Lung microvascular endothelial cell (primary cell): Measurements from ENCODE around the gene MCM3AP. TPM values are rescaled to one million over a fixed set of nuclear protein-coding genes. Genes with fewer than 3 reads are reported as not detected.
A peak's percentile ranks its signal among the peaks of the same experiment; 100 is the strongest.

Experiments used
- DNase-seq, 2 donors: peaks; one replicate each; pipeline versions ENCODE4 v3.0.0 to v3.0.0-alpha.2; 2010; ENCODE audit warnings: low read depth in 2 of 2
- total RNA-seq: library from RNA; depleted of rRNA; stranded (reverse); fragments of >200 nt; gene quantifications from 2 replicates; pipeline ENCODE4 v1.2.1, GENCODE V29; 2014

Gene MCM3AP
- total RNA-seq, 1 donor from 2014 or later = 62.5 TPM

DNA sequence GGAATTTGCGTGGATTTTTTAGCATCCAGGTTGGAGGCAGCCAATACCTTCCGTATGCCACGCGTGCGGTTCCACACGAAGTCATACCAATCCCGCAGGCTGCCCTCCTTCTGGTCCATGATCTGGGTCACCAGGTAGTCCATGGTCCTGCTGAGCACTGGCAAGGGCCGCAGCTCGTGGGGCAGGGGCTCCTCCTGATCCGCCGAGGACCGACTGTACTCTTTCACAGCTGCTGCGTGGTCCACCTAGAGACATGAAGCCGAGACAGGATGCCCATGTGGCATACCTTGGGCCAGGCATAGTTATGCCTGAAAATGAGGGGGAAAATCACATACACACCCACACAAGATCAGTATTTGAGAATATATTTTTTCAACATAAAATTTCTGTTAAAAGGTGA lies 12.1 kb downstream of the MCM3AP start:
- DNase-seq = no peak

DNA sequence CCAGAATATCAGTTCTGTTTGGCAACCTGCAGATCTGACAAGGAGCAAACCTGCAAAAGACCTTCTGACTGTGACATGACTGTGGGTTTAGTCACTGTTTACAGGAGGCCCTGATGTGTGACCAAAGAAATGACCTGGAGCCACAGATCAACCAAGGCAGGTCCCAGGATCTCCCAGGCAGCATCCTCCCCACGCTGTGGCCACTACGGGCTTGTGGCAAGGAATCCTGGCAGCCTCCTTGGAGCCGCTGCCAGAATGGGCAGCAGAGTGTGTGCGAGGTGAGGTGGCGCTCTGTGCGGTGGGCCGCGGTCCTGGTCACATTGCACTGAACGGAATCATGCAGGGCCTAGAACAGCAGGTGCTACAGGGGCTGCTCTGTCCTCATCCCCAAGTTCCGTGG lies 15.9 kb downstream of the MCM3AP start:
- DNase-seq = no peak

DNA sequence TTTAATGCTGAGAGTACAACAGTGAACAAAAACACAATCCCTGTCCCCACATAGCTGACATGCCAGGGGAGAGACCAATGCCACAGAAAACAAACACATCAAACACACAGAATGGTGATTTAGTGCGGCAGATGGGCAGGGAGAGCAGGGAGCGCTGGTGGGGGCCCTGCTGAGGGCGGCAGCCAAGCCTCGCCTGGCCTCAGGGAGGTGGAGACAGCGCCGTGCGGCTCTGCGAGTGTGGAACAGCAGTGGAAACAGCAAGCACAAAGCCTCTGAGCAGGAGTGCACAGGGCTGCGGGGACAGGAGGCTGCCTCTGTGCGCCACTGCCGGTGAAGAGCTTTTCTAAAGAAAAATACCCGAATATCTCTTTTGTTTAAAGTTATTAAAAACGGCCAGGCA lies 17.0 kb downstream of the MCM3AP start:
- no peak for DNase-seq

- no peak for DNase-seq
These were observed 18.5 kb downstream of the MCM3AP start for GRCh38 chr21:46266946-46267345.

DNA sequence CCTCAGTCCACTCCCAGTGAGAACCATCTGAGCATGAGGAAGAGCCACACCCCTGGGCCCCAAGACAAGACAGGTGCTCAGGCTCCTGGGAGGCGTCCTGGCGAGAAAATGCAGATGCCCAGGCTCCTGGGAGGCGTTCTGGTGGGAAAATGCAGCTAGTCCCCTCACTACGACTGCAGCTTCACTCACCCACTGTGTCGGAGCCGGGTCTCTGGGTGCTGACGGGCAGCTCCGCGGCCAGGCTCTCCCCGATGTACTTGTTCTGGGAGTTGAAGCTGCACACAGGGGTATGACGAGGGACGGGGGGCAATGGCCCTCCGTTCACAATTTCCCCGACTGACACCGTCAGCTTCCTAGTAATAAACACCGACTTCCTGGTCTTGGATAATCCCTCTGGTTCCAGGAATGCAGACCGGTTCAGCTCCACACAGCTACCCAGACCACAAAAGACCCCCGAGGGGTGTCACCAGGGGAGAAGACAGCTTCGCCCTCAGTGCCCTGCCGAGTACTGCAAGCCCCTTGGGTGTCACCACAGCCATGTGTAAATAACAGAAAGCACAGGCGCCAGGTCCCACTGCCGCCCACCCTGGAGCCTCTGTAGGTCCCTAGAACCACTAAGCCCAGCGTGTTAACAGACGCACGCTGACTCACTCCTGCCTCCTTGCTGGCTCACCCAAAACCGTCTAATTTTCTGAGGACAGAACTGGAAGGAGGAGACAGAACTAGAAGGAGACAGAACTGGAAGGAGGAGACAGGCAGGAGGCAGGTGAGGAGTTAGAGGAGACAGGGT lies 19.5 kb downstream of the MCM3AP start:
- peak in 1 of 2 donors; percentile 22 for DNase-seq

- DNase-seq = no peak
These were observed 20.7 kb downstream of the MCM3AP start for GRCh38 chr21:46264690-46265144.

DNA sequence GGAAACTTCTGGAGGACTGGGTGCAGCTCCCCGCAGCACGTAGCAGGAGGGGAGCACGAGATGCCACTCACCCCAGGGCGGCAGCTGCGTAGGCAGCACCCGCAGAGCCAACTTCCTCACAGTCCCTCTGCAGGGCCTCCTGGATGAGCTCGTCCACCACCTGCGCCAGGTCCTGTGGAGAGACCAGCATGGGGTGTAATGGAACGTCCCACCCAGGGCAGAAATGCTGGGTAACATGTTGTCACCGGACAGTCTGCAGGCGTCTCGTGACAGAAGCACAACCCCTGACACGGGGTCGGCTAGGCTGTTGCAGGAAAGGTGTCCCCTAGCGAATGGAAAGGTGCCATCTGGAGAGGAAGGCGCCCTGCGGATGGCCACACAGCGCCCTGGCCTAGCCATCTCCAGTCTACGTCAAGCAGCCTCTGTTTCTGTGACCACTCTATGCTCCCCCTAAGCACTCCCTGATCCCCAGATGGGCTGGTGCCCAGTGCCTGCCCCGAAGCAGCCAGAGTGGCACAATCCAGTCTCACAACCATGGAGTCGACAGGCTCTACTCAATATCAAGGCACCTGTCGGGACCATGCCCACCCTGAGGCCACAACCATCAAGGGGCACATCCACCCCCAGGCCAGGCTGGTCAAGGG lies 21.2 kb downstream of the MCM3AP start:
- DNase-seq = no peak

GRCh38 chr21:46256501-46256994 lies 28.9 kb downstream of the MCM3AP start:
- DNase-seq = no peak

- no peak for DNase-seq
These were observed 29.6 kb downstream of the MCM3AP start for GRCh38 chr21:46255758-46256337.

DNA sequence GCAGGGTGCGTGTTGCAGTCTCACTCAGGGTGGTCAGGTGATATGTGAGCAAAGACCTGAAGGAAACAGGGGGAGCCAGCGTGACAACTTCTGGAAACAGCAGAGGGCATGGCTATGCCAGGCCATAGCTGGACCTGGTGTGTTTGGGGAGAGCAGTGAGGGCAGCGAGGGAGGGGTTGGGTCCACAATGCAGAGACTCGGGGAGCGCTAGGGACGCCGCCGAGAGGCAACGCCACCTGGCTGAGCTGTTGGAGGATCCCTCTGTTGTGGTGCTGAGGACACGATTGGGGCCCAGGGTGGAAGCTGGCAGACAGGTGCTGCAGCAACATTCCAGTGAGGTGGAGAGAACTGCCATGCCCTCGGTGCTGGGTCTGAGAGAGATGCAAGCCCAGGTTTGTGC lies 30.2 kb downstream of the MCM3AP start:
- no peak for DNase-seq

DNA sequence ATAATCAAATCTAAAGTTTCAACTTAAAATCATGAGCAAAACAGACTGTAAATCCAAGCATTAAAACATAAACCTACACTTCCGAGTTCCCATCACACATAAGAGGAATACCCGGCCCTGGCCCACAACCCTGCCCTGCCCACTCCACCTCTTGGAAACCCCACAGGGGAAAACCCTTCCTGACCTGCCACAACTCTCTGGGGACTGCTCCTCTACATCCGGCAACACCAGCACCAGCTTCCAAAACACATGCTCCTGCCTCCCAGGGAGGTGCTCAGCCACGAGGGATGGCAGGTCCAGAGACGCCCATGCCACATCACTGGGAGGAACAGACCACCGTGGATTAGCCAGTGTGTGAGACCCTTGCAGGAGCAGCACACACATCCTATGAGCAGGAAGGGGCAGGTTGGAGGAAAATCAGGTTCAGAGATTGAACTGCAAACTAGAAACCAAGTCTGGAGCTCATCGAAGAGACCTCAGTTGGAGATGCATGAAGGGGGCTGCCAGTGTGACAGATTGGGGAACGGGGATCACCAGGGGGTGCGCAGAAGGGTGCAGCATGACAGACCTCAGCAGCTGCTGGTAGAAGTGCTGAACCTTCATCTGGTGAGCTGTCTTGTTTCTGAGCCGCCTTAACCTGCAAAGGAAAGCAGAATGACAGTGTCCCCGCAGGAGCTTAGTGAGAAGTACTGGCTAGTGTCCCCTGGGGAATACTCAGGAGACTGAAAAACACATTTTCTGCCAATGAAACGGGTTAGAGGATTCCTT lies 31.0 kb downstream of the MCM3AP start:
- no peak for DNase-seq

- no peak for DNase-seq
These were observed 31.7 kb downstream of the MCM3AP start for GRCh38 chr21:46253610-46254124.

GRCh38 chr21:46252840-46253239 lies 32.6 kb downstream of the MCM3AP start:
- no peak for DNase-seq

DNA sequence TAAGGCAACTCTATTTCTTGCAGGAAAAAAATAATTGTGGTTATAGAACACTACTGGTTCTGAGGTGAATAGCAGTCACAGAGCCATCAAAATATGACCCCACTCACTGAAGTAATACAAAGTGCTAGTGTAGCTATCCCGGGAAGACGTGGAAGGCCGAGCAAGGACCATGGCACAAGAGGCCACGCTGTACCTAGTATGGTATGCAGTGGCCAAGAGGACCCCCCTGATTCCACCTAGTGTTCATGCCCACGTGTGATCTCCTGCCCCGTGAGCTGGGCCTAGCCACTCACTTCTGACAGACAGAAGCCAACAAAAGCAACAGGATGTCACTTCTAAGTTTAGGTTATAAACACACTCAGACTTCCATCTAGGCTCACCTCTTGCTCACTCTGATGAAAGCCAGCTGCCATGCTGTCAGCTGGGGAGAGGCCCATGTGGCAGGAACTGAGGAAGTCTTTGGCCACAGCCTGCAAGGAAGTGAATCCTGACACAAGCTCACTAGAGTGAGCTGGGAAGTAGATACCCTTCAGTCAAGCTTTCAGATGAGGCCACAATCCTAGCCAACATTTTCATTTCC lies 35.2 kb downstream of the MCM3AP start:
- no peak for DNase-seq

GRCh38 chr21:46248827-46249226 lies 36.6 kb downstream of the MCM3AP start:
- DNase-seq = no peak

DNA sequence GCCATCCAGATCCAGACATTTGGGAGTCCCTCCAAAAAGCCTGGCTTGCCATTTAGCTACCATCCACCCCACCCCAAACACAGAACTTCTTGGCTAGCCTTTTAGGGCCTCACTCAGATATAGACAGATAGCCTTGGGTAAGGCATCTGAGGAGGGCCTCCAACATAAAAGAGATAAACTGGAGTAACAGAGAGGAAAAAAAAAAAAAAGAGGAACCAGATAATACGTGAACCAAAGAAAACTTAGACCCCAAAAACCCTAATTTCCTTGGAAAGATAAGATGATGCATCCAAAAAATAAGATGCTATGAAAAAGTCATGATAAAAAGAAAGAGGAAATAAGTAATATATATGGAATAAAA lies 37.0 kb downstream of the MCM3AP start:
- no peak for DNase-seq

DNA sequence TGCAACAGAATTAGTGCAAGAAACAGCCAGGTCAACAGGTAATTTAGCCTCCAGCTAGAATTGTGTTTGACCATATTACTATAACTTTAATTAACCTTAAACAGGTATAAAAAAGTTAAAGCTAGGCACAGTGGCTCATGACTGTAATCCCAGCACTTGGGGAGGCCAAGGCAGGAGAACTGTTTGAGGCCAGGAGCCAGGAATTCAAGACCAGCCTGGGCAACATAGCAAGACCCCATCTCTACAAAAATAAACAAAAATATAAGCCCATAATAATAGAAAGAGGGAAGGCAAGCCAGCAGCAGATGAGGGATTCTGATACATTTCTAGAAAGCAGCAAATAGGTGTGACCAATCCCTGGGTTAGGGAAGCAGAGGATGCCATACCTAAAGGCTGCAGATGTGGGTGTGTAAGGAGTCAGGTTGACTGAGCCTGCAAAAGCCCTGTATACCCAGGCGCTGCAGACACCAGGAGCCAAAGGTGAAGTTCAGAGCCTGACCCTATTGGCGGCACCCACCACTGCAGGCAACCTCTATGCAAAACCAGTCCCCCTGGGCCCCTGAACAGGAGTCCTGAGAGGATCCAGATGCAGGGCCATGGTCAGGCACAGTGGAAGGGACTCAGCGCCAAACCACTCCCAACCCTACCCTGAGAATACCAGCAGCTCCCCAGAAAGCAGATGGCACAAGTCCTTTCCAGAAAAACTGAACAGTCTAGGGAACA lies 37.6 kb downstream of the MCM3AP start:
- no peak for DNase-seq

GRCh38 chr21:46246345-46246744 lies 39.1 kb downstream of the MCM3AP start:
- no peak for DNase-seq

DNA sequence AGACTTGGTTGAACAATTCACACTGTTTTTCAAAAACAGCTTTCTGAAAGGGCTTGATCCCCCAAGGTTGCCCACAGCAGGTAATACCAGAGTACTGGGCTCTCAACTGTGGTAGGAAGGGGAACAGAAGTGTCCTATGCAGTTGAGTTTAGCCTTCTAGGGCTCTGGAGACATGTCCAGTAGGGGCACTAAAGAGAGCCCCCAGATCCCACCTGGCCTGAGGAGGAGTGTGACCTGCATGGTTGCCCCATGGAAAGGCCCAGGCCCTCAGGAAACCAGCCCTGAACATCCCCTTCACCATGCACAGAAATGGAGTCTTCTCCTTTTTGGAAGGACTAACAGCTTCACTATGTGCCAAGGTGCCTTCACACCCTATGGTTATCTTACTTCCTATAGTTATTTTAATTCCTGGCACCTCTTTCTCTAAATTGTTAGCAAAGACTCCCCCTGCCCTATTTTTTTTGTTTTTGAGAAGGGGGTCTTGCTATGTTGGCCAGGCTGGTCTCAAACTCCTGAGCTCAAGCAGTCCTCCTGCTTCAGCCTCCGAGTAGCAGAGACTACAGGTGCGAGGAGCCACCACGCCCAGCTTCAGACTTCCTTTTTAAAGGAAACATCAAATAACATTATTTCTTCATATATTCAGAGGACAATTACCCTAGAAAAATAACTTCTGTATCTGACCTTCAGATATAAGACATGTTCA lies 40.0 kb downstream of the MCM3AP start:
- no peak for DNase-seq

DNA sequence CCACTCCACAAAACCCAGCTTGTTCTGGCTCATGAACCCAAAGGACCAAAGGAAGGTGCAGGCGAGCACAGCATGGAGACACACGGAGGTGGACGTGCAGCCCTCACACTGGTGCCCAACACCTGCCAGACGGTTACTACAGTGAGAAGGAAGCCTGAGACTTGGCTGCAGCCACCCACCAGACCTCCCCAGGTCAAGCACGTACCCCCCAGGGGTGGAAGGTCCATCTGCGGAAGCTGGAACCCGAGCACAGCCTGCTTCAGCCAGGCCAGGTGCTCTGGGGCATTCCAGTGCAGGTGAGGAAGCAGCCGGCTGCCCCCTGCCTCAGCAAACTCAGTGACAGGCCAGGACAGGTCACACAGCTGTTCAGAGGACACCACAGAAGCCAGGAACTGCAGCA lies 40.8 kb downstream of the MCM3AP start:
- DNase-seq = no peak
